Astrocyte (in vitro differentiated cells and primary cell): ENCODE measurements around the gene ACTR5. TPM values are rescaled to one million over a fixed set of nuclear protein-coding genes. Genes with fewer than 3 reads are reported as not detected.

Source experiments
- DNase-seq: peaks from one replicate; pipeline ENCODE4 v3.0.0-alpha.2; 2010; ENCODE audit warnings: low read depth
- FAIRE-seq: peaks from 2 replicates; lab custom pipeline; 2011; peaks lifted over from hg19 to GRCh38; lab: Jason Lieb, UNC
- H2AFZ ChIP-seq: 2 replicates; pipeline ENCODE4 v1.6.0; 2012; ENCODE audit warnings: low read depth, low read length, inconsistent platforms
- H3K27ac ChIP-seq: 2 replicates; pipeline ENCODE4 v1.5.1; 2011; ENCODE audit warnings: low read depth, low read length, inconsistent platforms
- H3K27me3 ChIP-seq: 2 replicates; pipeline ENCODE4 v1.6.0; 2011; ENCODE audit warnings: low read length, inconsistent platforms; ENCODE audit not compliant: insufficient read depth
- H3K36me3 ChIP-seq: 2 replicates; pipeline ENCODE4 v1.5.1; 2011; ENCODE audit warnings: low read length, inconsistent platforms; ENCODE audit not compliant: insufficient read depth
- H3K4me1 ChIP-seq: 2 replicates; pipeline ENCODE4 v1.5.1; 2011; ENCODE audit warnings: low read length, inconsistent platforms; ENCODE audit not compliant: insufficient read depth
- H3K4me2 ChIP-seq: 2 replicates; pipeline ENCODE4 v1.6.0; 2012; ENCODE audit warnings: low read length, inconsistent platforms
- H3K4me3 ChIP-seq: 2 replicates; pipeline ENCODE4 v1.5.1; 2011; ENCODE audit warnings: low read depth, mild to moderate bottlenecking, low read length, inconsistent platforms; ENCODE audit not compliant: insufficient read depth
- H3K79me2 ChIP-seq: 2 replicates; pipeline ENCODE4 v1.6.0; 2012; ENCODE audit warnings: mild to moderate bottlenecking, low read length, inconsistent platforms; ENCODE audit not compliant: insufficient read depth
- H3K9ac ChIP-seq: 2 replicates; pipeline ENCODE4 v1.6.0; 2012; ENCODE audit warnings: mild to moderate bottlenecking, low read length, inconsistent platforms
- H3K9me3 ChIP-seq: 2 replicates; pipeline ENCODE4 v1.5.1; 2012; ENCODE audit warnings: low read depth, mild to moderate bottlenecking, low read length, inconsistent platforms; ENCODE audit not compliant: insufficient read depth
- H4K20me1 ChIP-seq: 2 replicates; pipeline ENCODE4 v1.6.0; 2012; ENCODE audit warnings: low read length, inconsistent platforms; ENCODE audit not compliant: insufficient read depth
- H3K27ac Mint-ChIP-seq: one replicate; pipeline ENCODE4 v1.8.0; 2021; ENCODE audit warnings: mild to moderate bottlenecking, mixed read lengths; ENCODE audit not compliant: unreplicated experiment
- H3K27me3 Mint-ChIP-seq: one replicate; pipeline ENCODE4 v1.8.0; 2021; ENCODE audit warnings: low read depth, mixed read lengths; ENCODE audit not compliant: unreplicated experiment
- H3K36me3 Mint-ChIP-seq: one replicate; pipeline ENCODE4 v1.8.0; 2021; ENCODE audit warnings: low read depth, mixed read lengths; ENCODE audit not compliant: unreplicated experiment
- H3K4me1 Mint-ChIP-seq: one replicate; pipeline ENCODE4 v1.8.0; 2021; ENCODE audit warnings: low read depth, mixed read lengths; ENCODE audit not compliant: unreplicated experiment
- H3K4me3 Mint-ChIP-seq: one replicate; pipeline ENCODE4 v1.8.0; 2021; ENCODE audit warnings: mild to moderate bottlenecking, moderate library complexity, mixed read lengths; ENCODE audit not compliant: unreplicated experiment
- H3K9me3 Mint-ChIP-seq: one replicate; pipeline ENCODE4 v1.8.0; 2021; ENCODE audit warnings: mild to moderate bottlenecking, mixed read lengths; ENCODE audit not compliant: unreplicated experiment
- CTCF ChIP-seq: IDR thresholded peaks from 2 replicates; pipeline ENCODE4 v1.5.1; 2011; ENCODE audit warnings: low read depth, mild to moderate bottlenecking, inconsistent platforms, low read length, moderate library complexity; ENCODE audit not compliant: insufficient read depth
- EZH2 ChIP-seq: IDR thresholded peaks from 2 replicates; pipeline ENCODE4 v1.6.1; 2012; ENCODE audit warnings: mild to moderate bottlenecking, low read length, inconsistent platforms; ENCODE audit not compliant: insufficient read depth
- total RNA-seq: library from RNA; stranded (reverse); gene quantifications from 2 replicates; pipeline ENCODE4 v1.2.1, GENCODE V29; 2021

Gene ACTR5
- total RNA-seq, 1 donor from 2014 or later: 4.0 TPM

DNA sequence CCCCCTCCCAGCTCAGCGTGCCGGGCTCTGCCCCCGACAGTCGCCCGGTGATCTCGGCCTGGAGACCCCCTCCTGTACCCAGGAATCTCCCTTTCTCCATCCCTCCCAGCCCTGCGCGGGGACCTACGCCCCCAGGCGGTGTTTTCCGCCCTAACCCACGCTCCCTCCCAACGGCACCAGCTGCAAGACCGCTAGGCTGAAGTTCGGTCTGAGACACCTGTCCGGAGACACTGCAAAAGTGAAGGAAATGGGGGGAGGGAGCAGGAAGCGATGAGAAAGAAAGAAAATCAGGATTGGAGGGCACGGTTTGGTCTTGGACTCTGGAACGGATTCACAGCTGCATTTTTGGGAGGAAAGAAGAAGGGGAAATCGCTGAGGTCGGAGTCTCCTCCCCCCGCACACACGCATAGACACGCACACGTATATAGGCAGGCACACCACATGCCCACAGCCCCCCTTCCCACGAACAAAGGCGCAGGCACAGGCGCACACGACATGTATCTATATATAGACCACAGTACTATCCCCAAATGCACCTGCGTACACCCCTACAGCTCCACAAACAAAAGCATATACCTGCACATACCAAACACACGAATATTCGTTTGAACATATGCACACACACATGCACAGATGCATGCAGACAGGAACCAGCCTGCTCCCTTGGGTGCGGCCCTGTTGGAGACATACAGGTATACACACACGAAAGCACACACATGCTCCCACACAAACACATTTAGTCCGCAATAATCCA lies 22.9 kb upstream of the ACTR5 start:
- H3K27me3 Mint-ChIP-seq: peaks cover 85% of the 10 kb centered on the region
- FAIRE-seq: no peak
- no peaks in the 10 kb centered on the region for H3K36me3 ChIP-seq
- H2AFZ ChIP-seq: no peak overlapping the region
- H3K36me3 Mint-ChIP-seq: peaks cover 11% of the 10 kb centered on the region
- TF ChIP-seq CTCF (no peak), EZH2 (peak; percentile 78)
- H3K9ac ChIP-seq: no peak overlapping the region
- peaks cover 16% of the 10 kb centered on the region for H4K20me1 ChIP-seq
- H3K27me3 ChIP-seq: peaks cover 92% of the 10 kb centered on the region
- peaks cover 4% of the 10 kb centered on the region for H3K4me1 Mint-ChIP-seq
- H3K79me2 ChIP-seq: no peaks in the 10 kb centered on the region
- H3K4me3 Mint-ChIP-seq: no peak overlapping the region
- no peak overlapping the region for H3K27ac ChIP-seq
- H3K4me3 ChIP-seq: no peak overlapping the region
- H3K9me3 ChIP-seq: peaks cover 9% of the 10 kb centered on the region
- no peak overlapping the region for H3K4me2 ChIP-seq
- H3K27ac Mint-ChIP-seq: peak overlapping the region; percentile 80
- H3K4me1 ChIP-seq: no peaks in the 10 kb centered on the region
- H3K9me3 Mint-ChIP-seq: peaks cover 53% of the 10 kb centered on the region
- DNase-seq: no peak

DNA sequence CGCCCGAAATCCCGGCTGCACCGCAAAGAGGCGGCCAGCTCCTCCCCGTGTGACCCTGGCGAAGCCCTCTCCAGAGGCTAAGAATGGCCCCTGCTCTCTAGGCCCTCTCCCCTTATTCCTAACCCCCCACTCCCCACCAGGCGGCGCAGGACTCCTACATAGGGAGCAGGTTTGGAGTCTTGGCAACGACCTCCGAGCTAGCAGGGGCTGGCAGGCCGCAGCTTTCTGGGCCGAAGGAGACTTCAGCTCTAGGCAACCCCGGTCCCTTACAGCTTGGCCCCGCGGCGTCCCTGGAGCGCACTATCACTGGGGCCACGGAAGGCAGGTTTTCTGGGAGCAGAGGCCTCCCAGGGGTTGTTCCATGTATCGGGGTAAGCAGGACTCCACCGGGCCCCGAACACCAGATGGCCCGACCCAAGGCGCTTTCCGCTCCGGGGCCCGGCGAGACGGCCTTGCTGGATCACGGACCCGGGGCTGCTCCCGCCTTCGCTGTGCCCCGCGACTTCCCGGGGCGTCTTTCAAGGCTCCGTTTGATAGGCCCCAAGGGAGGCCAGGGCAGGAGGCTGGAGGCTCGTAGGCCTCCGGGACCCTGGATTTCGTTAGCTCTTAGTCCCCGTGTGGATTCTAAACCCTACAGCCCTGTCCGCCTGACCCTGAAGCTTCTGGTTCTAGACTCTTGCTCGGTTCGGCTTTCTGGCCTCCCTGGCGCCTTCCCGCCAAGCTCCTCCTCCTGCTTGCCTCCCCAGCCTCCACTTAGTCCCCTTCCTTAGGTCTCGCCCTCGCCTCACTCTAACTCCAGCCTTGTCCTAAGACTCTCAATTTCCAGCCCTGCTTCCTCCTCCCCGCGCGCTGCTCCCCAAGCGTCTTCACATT lies 22.1 kb upstream of the ACTR5 start:
- peaks cover 85% of the 10 kb centered on the region for H3K27me3 Mint-ChIP-seq
- peaks cover 11% of the 10 kb centered on the region for H3K36me3 Mint-ChIP-seq
- peaks cover 92% of the 10 kb centered on the region for H3K27me3 ChIP-seq
- H3K4me3 ChIP-seq: no peak overlapping the region
- H3K4me2 ChIP-seq: no peak overlapping the region
- peaks cover 16% of the 10 kb centered on the region for H4K20me1 ChIP-seq
- H3K4me1 ChIP-seq: peaks cover under 1% of the 10 kb centered on the region
- H3K9ac ChIP-seq: no peak overlapping the region
- FAIRE-seq (no peak), DNase-seq (no peak)
- H3K27ac Mint-ChIP-seq: peak overlapping the region; percentile 89
- no peak overlapping the region for H2AFZ ChIP-seq
- TF ChIP-seq CTCF (peak; percentile 19), EZH2 (no peak)
- H3K9me3 ChIP-seq: peaks cover 9% of the 10 kb centered on the region
- H3K4me3 Mint-ChIP-seq: no peak overlapping the region
- no peaks in the 10 kb centered on the region for H3K36me3 ChIP-seq
- peaks cover 4% of the 10 kb centered on the region for H3K4me1 Mint-ChIP-seq
- no peak overlapping the region for H3K27ac ChIP-seq
- peaks cover 55% of the 10 kb centered on the region for H3K9me3 Mint-ChIP-seq
- H3K79me2 ChIP-seq: no peaks in the 10 kb centered on the region
